Upper lobe of left lung (tissue), 6 donors: ENCODE data around the gene DDR2. TPM values are rescaled to one million over a fixed set of nuclear protein-coding genes. Genes with fewer than 3 reads are reported as not detected.
A peak's percentile ranks its signal among the peaks of the same experiment; 100 is the strongest.

Source experiments
- ATAC-seq, 2 donors: fragments of 200-7000 bp; cut with Tn5 transposase; one replicate each; pipeline ENCODE4 v1.9.1; 2022; ENCODE audit warnings: mild to moderate bottlenecking in 2 of 2, moderate library complexity in 2 of 2; ENCODE audit not compliant: low FRiP score in 2 of 2
- DNase-seq, 2 donors: peaks; one replicate each; pipeline ENCODE4 v3.0.0-alpha.2; 2019 to 2020
- H3K27ac ChIP-seq, 4 donors: fragments of 200-600 bp; sonication (generic); one replicate each; pipeline ENCODE4 v1.5.1; 2016 to 2019
- H3K27me3 ChIP-seq, 4 donors: fragments of 200-600 bp; sonication (generic); one replicate each; pipeline ENCODE4 v1.5.1; 2017 to 2019
- H3K36me3 ChIP-seq, 4 donors: fragments of 200-600 bp; sonication (generic); one replicate each; pipeline ENCODE4 v1.5.1; 2016 to 2019
- H3K4me1 ChIP-seq, 4 donors: fragments of 200-600 bp; sonication (generic); one replicate each; pipeline ENCODE4 v1.5.1; 2018 to 2019
- H3K4me3 ChIP-seq, 4 donors: fragments of 200-600 bp; sonication (generic); one replicate each; pipeline ENCODE4 v1.5.1; 2017 to 2019; ENCODE audit warnings: mild to moderate bottlenecking in 2 of 4, moderate library complexity in 1 of 4
- H3K9me3 ChIP-seq, 4 donors: fragments of 200-600 bp; sonication (generic); one replicate each; pipeline ENCODE4 v1.5.1; 2018 to 2019
- CTCF ChIP-seq, 6 experiments: fragments of 450-650 bp in 4 of 6; fragments of 200-600 bp in 2 of 6; sonication (generic) in 2 of 6; IDR thresholded peaks; one replicate each; pipeline ENCODE4 v1.5.1; 2016 to 2019; ENCODE audit warnings: antibody characterized with exemption in 6 of 6
- EP300 ChIP-seq, 4 donors: sonication (generic); formaldehyde crosslinking; IDR thresholded peaks; one replicate each; pipeline ENCODE4 v1.5.1; 2017; ENCODE audit warnings: antibody characterized with exemption in 4 of 4, control low read depth in 2 of 4
- POLR2A ChIP-seq, 4 donors: fragments of 450-650 bp; IDR thresholded peaks; one replicate each; pipeline ENCODE4 v1.5.1; 2016 to 2017; ENCODE audit warnings: antibody characterized with exemption in 4 of 4, mild to moderate bottlenecking in 2 of 4
- POLR2AphosphoS5 ChIP-seq, 2 donors: sonication (generic); formaldehyde crosslinking; IDR thresholded peaks; one replicate each; pipeline ENCODE4 v1.5.1; 2017; ENCODE audit warnings: antibody characterized with exemption in 2 of 2
- WGBS, 2 donors: methylation state at CpG; one replicate each; pipeline ENCODE4 v1.1.5; 2017 to 2018; 5-methylcytosine and 5-hydroxymethylcytosine counted together
- total RNA-seq, 6 donors: library from RNA; depleted of rRNA in 4 of 6; stranded (reverse); fragments of >200 nt in 4 of 6; gene quantifications; one replicate each; pipeline versions ENCODE4 v1.1.0 to v1.2.1, GENCODE V29; 2016 to 2021
- donor health status: DM: no; HTN: no; CAD: no; lungs with moderate emphysema.
- donor health status: DM: no; HTN: yes; CAD: no; lungs with severe emphysema.

Gene DDR2
- total RNA-seq, 6 donors from 2014 or later: 10.5 to 53.3 (median 23.0) TPM

- TF ChIP-seq CTCF (IDR thresholded peaks at IDR 0.05) (no peak), EP300 (IDR thresholded peaks at IDR 0.05) (no peak)
- peaks cover 4 to 14% (median 12%) of the 10 kb centered on the region in 4 donors for H3K9me3 ChIP-seq
- no peaks in the 10 kb centered on the region for H3K4me1 ChIP-seq
- no peak overlapping the region for H3K4me3 ChIP-seq
- H3K27me3 ChIP-seq: no peaks in the 10 kb centered on the region
- no peak overlapping the region for H3K27ac ChIP-seq
- ATAC-seq: no peak
- no peaks in the 10 kb centered on the region for H3K36me3 ChIP-seq
- no peak for DNase-seq
These were observed 11.0 kb upstream of the DDR2 start for GRCh38 chr1:162621256-162621655.

DNA sequence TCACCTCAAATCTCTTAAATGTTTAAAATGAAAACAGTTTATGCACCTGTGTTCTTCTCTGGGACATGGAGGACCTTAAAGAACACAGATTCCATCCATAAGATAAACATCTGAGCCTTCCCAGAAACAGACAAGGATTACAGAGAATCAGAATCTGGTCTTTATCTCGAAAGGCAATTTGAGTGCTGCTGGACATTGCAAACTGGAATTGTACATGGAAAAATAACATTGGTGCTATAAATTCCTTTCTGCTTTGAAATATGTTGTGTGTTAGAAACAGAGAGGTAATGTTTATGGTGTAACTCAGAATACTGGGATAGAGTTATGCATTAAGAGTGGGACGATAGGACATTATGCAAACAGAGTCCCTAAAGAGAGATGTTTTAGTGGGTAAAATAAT, 6.6 kb upstream of the DDR2 start:
- WGBS, 2 donors: 70 to 81% methylated on average over 2 of the region's 2 CpGs
- Histone ChIP-seq H3K9me3 (no peaks in the 10 kb centered on the region), H3K27me3 (no peaks in the 10 kb centered on the region), H3K36me3 (no peaks in the 10 kb centered on the region), H3K27ac (no peak overlapping the region), H3K4me1 (peaks cover 0 to 3% (median 0%) of the 10 kb centered on the region in 4 donors), H3K4me3 (no peak overlapping the region)
- ATAC-seq (no peak), DNase-seq (no peak)
- TF ChIP-seq EP300 (IDR thresholded peaks at IDR 0.05) (no peak), CTCF (IDR thresholded peaks at IDR 0.05) (no peak), POLR2A (IDR thresholded peaks at IDR 0.05) (no peak), POLR2AphosphoS5 (IDR thresholded peaks at IDR 0.05) (no peak)

GRCh38 chr1:162626094-162626493, 6.2 kb upstream of the DDR2 start:
- Histone ChIP-seq H3K36me3 (no peaks in the 10 kb centered on the region), H3K27me3 (no peaks in the 10 kb centered on the region), H3K27ac (peak overlapping the region in 2 of 4 donors; percentile 30 to 52), H3K4me3 (no peak overlapping the region), H3K4me1 (peaks cover 0 to 3% (median 0%) of the 10 kb centered on the region in 4 donors), H3K9me3 (no peaks in the 10 kb centered on the region)
- peak in 1 of 2 donors; percentile 13 for ATAC-seq
- no peak for DNase-seq
- no peak for TF ChIP-seq EP300 (IDR thresholded peaks at IDR 0.05)
- TF ChIP-seq CTCF (IDR thresholded peaks at IDR 0.05): no peak
- no peak for TF ChIP-seq POLR2A (IDR thresholded peaks at IDR 0.05)
- TF ChIP-seq POLR2AphosphoS5 (IDR thresholded peaks at IDR 0.05): no peak
- 49 to 67% methylated on average over 2 of the region's 2 CpGs for WGBS, 2 donors

DNA sequence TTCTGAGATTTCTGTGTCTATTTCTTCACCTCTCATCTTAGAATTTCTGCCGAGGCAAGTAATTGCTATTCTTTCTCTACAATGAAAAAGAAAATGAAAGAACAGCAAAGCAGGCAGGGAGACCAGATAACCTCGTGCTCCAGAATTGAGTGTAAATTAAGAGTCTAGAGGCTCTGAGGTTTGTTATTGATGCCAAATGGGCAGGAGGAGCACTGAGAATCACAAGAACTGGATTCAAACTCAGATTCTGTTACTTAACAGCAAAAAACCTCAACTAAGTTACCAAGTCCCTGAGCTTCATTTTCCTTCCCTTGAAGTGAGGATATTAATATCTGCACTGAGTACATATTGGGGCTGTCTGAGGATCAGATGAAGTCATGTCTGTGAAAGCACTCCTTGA, 5.5 kb upstream of the DDR2 start:
- peak in 1 of 2 donors; percentile 44 for ATAC-seq

More for the DNA sequence above, 5.5 kb upstream of the DDR2 start:
- no peak for DNase-seq
- H3K27ac ChIP-seq: peak overlapping the region in 2 of 4 donors; percentile 30 to 52
- H3K36me3 ChIP-seq: no peaks in the 10 kb centered on the region
- peaks cover 0 to 3% (median 0%) of the 10 kb centered on the region in 4 donors for H3K4me1 ChIP-seq
- WGBS, 2 donors: 29 to 32% methylated on average over 2 of the region's 2 CpGs
- H3K4me3 ChIP-seq: peak overlapping the region in 1 of 4 donors; percentile 11
- TF ChIP-seq CTCF (IDR thresholded peaks at IDR 0.05) (no peak), POLR2A (IDR thresholded peaks at IDR 0.05) (no peak), EP300 (IDR thresholded peaks at IDR 0.05) (no peak), POLR2AphosphoS5 (IDR thresholded peaks at IDR 0.05) (no peak)
- no peaks in the 10 kb centered on the region for H3K9me3 ChIP-seq
- H3K27me3 ChIP-seq: no peaks in the 10 kb centered on the region
